ENCODE results near the gene SUDS3.
"Not testable (repeated sequence)": the region's sequence is repeated elsewhere in the genome, so short reads cannot be mapped to it uniquely, and the experiment has no call there.

The SUDS3 gene

DNA sequence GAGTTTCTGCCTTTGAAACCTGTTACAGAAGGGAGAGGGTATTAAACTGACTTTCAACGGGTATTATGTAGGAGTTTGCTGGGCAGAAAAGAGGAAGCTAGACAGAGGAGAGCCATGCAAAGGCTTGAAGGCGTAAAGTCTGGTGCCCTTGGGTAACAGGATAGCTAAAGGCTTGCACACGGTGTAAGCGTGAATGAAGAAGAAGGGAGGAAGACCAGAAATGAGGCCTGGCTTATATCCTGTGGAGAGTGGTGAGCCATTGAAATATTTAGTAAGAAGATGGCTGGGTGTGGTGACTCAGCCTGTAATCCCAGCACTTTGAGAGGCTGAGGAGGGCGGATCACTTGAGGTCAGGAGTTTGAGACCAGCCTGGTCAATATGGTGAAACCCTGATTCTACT is 22.6 kb downstream of the SUDS3 start:
- DNase-seq (ENCODE audit: low spot score) = no peak
- TF ChIP-seq, protein P1, sequence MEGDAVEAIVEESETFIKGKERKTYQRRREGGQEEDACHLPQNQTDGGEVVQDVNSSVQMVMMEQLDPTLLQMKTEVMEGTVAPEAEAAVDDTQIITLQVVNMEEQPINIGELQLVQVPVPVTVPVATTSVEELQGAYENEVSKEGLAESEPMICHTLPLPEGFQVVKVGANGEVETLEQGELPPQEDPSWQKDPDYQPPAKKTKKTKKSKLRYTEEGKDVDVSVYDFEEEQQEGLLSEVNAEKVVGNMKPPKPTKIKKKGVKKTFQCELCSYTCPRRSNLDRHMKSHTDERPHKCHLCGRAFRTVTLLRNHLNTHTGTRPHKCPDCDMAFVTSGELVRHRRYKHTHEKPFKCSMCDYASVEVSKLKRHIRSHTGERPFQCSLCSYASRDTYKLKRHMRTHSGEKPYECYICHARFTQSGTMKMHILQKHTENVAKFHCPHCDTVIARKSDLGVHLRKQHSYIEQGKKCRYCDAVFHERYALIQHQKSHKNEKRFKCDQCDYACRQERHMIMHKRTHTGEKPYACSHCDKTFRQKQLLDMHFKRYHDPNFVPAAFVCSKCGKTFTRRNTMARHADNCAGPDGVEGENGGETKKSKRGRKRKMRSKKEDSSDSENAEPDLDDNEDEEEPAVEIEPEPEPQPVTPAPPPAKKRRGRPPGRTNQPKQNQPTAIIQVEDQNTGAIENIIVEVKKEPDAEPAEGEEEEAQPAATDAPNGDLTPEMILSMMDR (IDR thresholded peaks at IDR 0.05; ENCODE audit: extremely low read depth, missing control alignments) = no peak

DNA sequence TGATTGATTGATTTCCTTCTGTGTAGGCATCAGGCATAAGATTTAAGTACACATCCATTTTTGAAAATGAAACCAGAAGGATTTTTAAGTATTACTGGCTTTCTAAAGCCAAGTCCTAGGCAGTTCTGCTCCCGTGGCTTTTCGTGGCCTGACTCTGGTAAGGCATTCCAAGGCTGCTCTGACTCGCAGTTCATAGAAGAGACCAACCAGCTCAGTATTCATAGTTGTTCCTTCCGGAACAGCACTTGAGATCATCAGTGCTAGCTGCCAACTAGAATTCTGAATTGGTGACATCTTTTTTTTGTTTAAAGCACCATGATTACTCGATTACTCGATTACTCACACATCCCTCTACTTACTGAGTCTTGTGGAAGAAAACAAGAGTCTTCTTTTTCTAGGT is 25.9 kb downstream of the SUDS3 start:
- TF ChIP-seq, protein P1 (IDR thresholded peaks at IDR 0.05; ENCODE audit: extremely low read depth, missing control alignments) = no peak
- DNase-seq (ENCODE audit: low spot score) = no peak

DNA sequence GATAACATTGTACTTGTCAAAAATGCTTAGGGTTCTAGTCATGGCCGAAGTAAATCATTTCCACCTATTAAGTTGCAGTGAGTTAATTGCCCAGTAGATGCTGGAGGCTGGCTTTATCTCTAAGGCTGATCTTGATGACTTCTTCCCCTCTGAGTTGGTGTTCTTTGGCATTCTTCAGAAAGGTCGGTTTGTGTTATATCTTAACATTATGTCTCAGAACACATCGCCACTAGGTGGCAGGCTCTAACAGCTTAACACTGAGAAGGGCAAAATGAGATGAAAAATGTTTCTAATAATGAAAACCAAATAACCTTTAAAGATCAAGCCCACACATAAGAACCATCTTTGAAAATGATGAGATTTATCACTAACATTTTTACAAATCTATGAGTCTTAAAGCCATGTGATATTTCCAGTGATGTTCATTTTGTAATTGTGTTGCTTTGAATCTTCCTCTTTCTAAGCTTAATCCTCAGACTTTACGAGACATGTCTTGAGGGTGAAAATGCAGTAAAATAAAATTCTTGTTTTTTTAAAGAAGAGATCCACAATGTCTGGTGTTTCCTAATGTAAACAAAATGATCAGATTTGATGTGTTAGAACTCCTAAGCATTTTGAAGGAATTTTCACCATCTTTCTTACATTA is 28.6 kb downstream of the SUDS3 start:
- peak; percentile 38 for DNase-seq (ENCODE audit: low spot score)
- TF ChIP-seq, protein P1 (IDR thresholded peaks at IDR 0.05; ENCODE audit: extremely low read depth, missing control alignments) = peak; percentile 63

DNA sequence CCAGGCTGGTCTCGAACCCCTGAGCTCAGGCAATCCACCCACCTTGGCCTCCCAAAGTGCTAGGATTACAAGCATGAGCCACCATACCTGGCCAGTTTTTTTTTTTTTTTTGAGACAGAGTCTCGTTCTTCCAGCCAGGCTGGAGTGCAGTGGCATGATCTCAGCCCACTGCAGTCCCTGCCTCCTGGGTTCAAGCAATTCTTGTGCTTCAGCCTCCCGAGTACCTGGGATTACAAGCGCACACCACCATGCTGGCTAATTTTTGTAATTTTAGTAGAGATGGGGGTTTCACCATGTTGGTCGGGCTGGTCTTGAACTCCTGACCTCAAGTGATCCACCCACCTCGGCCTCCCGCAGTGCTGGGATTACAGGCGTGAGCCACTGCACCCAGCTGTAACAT is 31.9 kb downstream of the SUDS3 start:
- DNase-seq (ENCODE audit: low spot score) = not testable (repeated sequence)

DNA sequence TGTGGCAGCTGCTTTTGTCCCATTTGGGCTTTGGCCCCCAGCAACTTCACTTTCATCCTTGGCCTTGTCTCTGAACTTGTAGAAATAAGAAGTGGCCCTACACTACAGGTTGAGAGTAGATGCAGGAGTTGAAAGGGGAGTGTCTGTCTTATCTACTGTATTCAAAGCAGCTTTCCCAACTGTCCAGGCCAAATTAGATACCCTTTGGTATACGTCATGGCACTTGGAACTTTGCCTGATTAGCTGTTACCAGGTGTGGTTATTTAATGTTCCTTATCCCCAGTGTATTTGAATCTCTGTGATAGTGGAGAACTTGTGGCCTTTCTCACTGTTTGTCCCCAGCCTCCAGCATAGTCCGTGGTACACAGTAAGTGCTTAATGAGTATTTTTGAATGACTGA is 33.5 kb downstream of the SUDS3 start:
- DNase-seq (ENCODE audit: low spot score) = no peak
- TF ChIP-seq, protein P1 (IDR thresholded peaks at IDR 0.05; ENCODE audit: extremely low read depth, missing control alignments) = no peak

DNA sequence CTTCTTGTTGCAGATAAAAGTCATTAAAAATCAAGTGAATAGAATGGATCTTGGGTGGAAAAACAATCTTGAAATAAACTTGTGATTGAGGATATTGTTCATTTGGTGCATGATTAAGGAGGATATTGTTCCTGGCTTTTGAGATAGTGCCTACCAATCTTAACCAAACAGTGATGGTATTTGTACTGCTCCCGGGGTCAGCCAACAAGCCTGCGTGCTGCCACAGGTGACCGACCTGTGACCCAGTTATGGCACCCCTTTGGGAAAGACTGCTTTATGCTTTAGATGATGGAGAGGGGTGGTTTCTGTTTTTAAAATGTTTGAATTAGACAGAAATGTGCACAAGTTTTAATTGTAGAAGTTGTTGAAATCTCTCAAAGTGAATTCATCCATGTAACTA is 41.6 kb downstream of the SUDS3 start:
- no peak for DNase-seq (ENCODE audit: low spot score)
- TF ChIP-seq, protein P1 (IDR thresholded peaks at IDR 0.05; ENCODE audit: extremely low read depth, missing control alignments) = no peak

DNA sequence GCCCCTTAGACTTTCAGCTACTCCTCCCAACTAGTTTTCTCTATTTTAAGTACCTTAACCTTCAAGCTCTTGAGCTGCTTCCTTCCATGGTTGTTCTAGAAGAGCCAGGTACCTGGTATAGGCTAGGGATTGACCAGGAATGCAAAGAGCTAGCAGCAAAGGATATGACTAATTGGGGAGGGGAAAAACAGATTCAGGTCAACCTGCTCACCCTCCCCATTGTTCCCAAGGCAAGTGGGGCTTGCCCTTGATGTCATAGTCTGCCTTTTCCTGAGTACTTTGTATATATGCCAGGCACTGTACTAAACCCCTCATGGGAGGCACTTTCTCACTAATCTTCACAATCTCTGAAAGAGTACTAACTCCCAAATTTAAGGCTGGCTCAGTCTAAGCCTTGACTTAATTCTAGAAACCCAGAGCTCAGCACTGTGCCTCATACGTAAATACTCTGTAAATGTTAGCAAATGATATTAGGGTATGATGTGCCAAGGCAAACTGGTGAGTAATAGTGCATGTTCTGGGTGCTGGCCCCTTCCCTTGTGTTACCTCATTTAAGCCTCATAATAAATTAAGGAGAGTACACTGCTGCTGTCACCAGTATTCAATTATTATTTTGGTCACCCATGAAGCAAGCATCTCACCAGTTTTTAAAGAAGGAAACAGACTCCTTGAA is 42.2 kb downstream of the SUDS3 start:
- TF ChIP-seq, protein P1 (IDR thresholded peaks at IDR 0.05; ENCODE audit: extremely low read depth, missing control alignments) = no peak
- DNase-seq (ENCODE audit: low spot score) = no peak

DNA sequence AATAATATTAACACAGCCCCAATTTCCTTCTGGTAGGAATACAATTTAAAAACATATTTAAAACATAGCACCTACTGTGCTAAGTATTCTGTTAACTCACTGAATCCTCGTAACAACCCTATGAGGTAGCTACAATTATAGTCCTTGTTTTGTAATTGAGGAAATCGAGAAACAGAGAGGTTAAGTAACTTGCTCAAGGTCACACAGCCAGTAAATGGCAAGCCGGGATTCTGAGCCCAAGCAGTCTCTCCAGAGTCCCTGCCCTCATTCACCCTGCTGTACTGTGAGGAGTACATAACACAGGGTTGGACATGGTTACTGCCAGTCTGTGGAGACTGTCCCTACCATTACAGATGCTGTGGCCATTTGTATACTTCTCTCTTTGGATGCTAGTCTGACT is 44.3 kb downstream of the SUDS3 start:
- TF ChIP-seq, protein P1 (IDR thresholded peaks at IDR 0.05; ENCODE audit: extremely low read depth, missing control alignments) = no peak
- DNase-seq (ENCODE audit: low spot score) = no peak

Data from GM20000 (cell line).